Panc1 (cell line): ENCODE data around the gene CRYBG1. TPM values are rescaled to one million over a fixed set of nuclear protein-coding genes. Genes with fewer than 3 reads are reported as not detected.

Experiments used
- ATAC-seq: fragments of 200-7000 bp; cut with Tn5 transposase; 2 replicates; pipeline ENCODE4 v1.9.1; 2020; ENCODE audit warnings: mild to moderate bottlenecking, moderate library complexity
- BruUV-seq: library from RNA; stranded (reverse); fragments of 400-500 nt; replicated peaks from 2 replicates; lab custom pipeline; 2021; lab: Mats Ljungman, UMichigan
- CTCF ChIA-PET: fragments of 300-600 bp; sonication (Branson Sonifier 250); formaldehyde crosslinking; loops from one replicate; lab custom pipeline; 2022; ENCODE audit warnings: antibody characterized with exemption; lab: Charles Lee
- POLR2A ChIA-PET: fragments of 300-600 bp; sonication (Branson Sonifier 250); formaldehyde crosslinking; loops from one replicate; lab custom pipeline; 2022; ENCODE audit warnings: antibody characterized with exemption; lab: Charles Lee
- DNase-seq: peaks from one replicate; pipeline ENCODE4 v3.0.0-alpha.2; 2010; ENCODE audit warnings: low read depth, low spot score
- H3K27ac ChIP-seq: 2 replicates; pipeline ENCODE4 v1.5.1; 2011; ENCODE audit warnings: mild to moderate bottlenecking, low read length, inconsistent platforms
- H3K27me3 ChIP-seq: fragments of 200-500 bp; sonication (Bioruptor generic); 2 replicates; pipeline ENCODE4 v1.6.0; 2014; ENCODE audit warnings: low read length, inconsistent platforms; ENCODE audit not compliant: control insufficient read depth, insufficient read depth
- H3K36me3 ChIP-seq: fragments of 200-500 bp; sonication (Bioruptor generic); 2 replicates; pipeline ENCODE4 v1.5.1; 2014; ENCODE audit warnings: inconsistent platforms, mild to moderate bottlenecking, low read length, moderate library complexity; ENCODE audit not compliant: control insufficient read depth, insufficient read depth
- H3K4me1 ChIP-seq: 2 replicates; pipeline ENCODE4 v1.5.1; 2011; ENCODE audit warnings: inconsistent platforms, mild to moderate bottlenecking, low read length, moderate library complexity; ENCODE audit not compliant: control insufficient read depth, insufficient read depth
- H3K4me3 ChIP-seq, 2 experiments: 2 replicates each; pipeline ENCODE4 v1.5.1; 2011 to 2012; ENCODE audit warnings: low read depth in 2 of 2, low read length in 2 of 2, mild to moderate bottlenecking in 2 of 2, inconsistent platforms in 1 of 2, moderate library complexity in 1 of 2
- H3K9me3 ChIP-seq: fragments of 200-500 bp; sonication (Bioruptor generic); 2 replicates; pipeline ENCODE4 v1.5.1; 2014; ENCODE audit warnings: low read depth, mild to moderate bottlenecking, inconsistent platforms, low read length, moderate library complexity; ENCODE audit not compliant: control insufficient read depth, insufficient read depth
- CTCF ChIP-seq: fragments of 450-650 bp; IDR thresholded peaks from 2 replicates; pipeline ENCODE4 v1.5.1; 2017; ENCODE audit warnings: mild to moderate bottlenecking
- POLR2AphosphoS5 ChIP-seq: IDR thresholded peaks from 2 replicates; pipeline ENCODE4 v1.6.1; 2012; ENCODE audit warnings: mild to moderate bottlenecking, low read depth, low read length, moderate library complexity
- REST ChIP-seq, 2 experiments: IDR thresholded peaks; 2 replicates each; pipeline ENCODE4 v1.6.1; 2011 to 2012; ENCODE audit warnings: low read depth in 2 of 2, control low read depth in 1 of 2, low read length in 1 of 2, mild to moderate bottlenecking in 1 of 2, moderate library complexity in 1 of 2; ENCODE audit not compliant: insufficient read depth in 1 of 2
- SIN3A ChIP-seq: IDR thresholded peaks from 2 replicates; pipeline ENCODE4 v1.6.1; 2012; ENCODE audit warnings: low read depth, mild to moderate bottlenecking, low read length, moderate library complexity, borderline replicate concordance; ENCODE audit not compliant: insufficient read depth
- TCF7L2 ChIP-seq: IDR thresholded peaks from 2 replicates; pipeline ENCODE4 v1.6.1; 2011; ENCODE audit warnings: mild to moderate bottlenecking, low read depth, low read length, inconsistent platforms
- in situ Hi-C: cut with HindIII; loops from 2 replicates; pipeline ENCODE4 v1.10.0; 2016; ENCODE audit warnings: low sequenced_read_pairs, low pct_unique_long_range_greater_than_20kb
- intact Hi-C: fragments of 100-400 bp; cut with micrococcal nuclease; formaldehyde crosslinking; loops from one replicate; pipeline ENCODE4 v1.10.0; 2022; ENCODE audit not compliant: unreplicated experiment
- total RNA-seq: library from RNA; stranded (reverse); gene quantifications from one replicate; pipeline ENCODE4 v1.2.1, GENCODE V29; 2021; ENCODE audit not compliant: unreplicated experiment

CRYBG1 gene
- total RNA-seq, 1 experiment from 2014 or later: 32.3 TPM

- ATAC-seq: no peak
- no peak for TF ChIP-seq POLR2AphosphoS5
- no peak for TF ChIP-seq CTCF
- TF ChIP-seq TCF7L2: no peak
- no peak for TF ChIP-seq SIN3A
- no peak for TF ChIP-seq REST (IDR thresholded peaks at IDR 0.05; ENCODE audit: insufficient read depth in 1 of 2, low read depth in 2 of 2, low read length in 1 of 2)
- Histone ChIP-seq H3K36me3 (peaks cover 22% of the 10 kb centered on the region), H3K4me3 (no peak overlapping the region), H3K4me1 (peaks cover 42% of the 10 kb centered on the region), H3K9me3 (no peaks in the 10 kb centered on the region), H3K27ac (peak overlapping the region; percentile 74; the same call in 1 of the 2 replicates), H3K27me3 (no peaks in the 10 kb centered on the region)
- BruUV-seq: no TSS peak
- ChIA-PET CTCF (interaction anchor here (0.6 kb wide), 2 partner anchors 195 to 266 kb away, joined by 3 to 7 read pairs; no protein-coding TSS in a partner anchor), POLR2A (no interaction called here)
- no peak for DNase-seq
- intact Hi-C loops (no loop called here), in situ Hi-C loops (no loop called here)
These were observed 166.6 kb downstream of the CRYBG1 start for GRCh38 chr6:106527117-106527516.

GRCh38 chr6:106527979-106528378 is 167.5 kb downstream of the CRYBG1 start:
- ChIA-PET CTCF (no interaction called here), POLR2A (no interaction called here)
- peaks cover 34% of the 10 kb centered on the region for H3K4me1 ChIP-seq
- TF ChIP-seq POLR2AphosphoS5: no peak; the same call in 1 of the 2 replicates
- no peak for TF ChIP-seq SIN3A
- DNase-seq (peak; percentile 96), ATAC-seq (peak; percentile 84)
- no peak overlapping the region for H3K4me3 ChIP-seq
- peak overlapping the region; percentile 74 for H3K27ac ChIP-seq
- BruUV-seq: no TSS peak
- H3K9me3 ChIP-seq: no peaks in the 10 kb centered on the region
- no peaks in the 10 kb centered on the region for H3K27me3 ChIP-seq
- in situ Hi-C loops (no loop called here), intact Hi-C loops (no loop called here)
- H3K36me3 ChIP-seq: peaks cover 22% of the 10 kb centered on the region

- Histone ChIP-seq H3K36me3 (peaks cover 22% of the 10 kb centered on the region), H3K27ac (peak overlapping the region; percentile 74), H3K4me3 (no peak overlapping the region), H3K9me3 (no peaks in the 10 kb centered on the region), H3K27me3 (no peaks in the 10 kb centered on the region), H3K4me1 (peaks cover 30% of the 10 kb centered on the region)
- DNase-seq: no peak
- in situ Hi-C loops (no loop called here), intact Hi-C loops (no loop called here)
- no TSS peak for BruUV-seq
- TF ChIP-seq POLR2AphosphoS5 (no peak), SIN3A (no peak), TCF7L2 (no peak), REST (IDR thresholded peaks at IDR 0.05; ENCODE audit: insufficient read depth in 1 of 2, low read depth in 2 of 2, low read length in 1 of 2) (no peak), CTCF (no peak)
- POLR2A ChIA-PET: no interaction called here
- no peak for ATAC-seq
- CTCF ChIA-PET: no interaction called here
These were observed 168.0 kb downstream of the CRYBG1 start for GRCh38 chr6:106528521-106528920.
